ENCODE measurements around the gene FNTB.
"Not testable (repeated sequence)": the region's sequence is repeated elsewhere in the genome, so short reads cannot be mapped to it uniquely, and the experiment has no call there.

The FNTB gene

DNA sequence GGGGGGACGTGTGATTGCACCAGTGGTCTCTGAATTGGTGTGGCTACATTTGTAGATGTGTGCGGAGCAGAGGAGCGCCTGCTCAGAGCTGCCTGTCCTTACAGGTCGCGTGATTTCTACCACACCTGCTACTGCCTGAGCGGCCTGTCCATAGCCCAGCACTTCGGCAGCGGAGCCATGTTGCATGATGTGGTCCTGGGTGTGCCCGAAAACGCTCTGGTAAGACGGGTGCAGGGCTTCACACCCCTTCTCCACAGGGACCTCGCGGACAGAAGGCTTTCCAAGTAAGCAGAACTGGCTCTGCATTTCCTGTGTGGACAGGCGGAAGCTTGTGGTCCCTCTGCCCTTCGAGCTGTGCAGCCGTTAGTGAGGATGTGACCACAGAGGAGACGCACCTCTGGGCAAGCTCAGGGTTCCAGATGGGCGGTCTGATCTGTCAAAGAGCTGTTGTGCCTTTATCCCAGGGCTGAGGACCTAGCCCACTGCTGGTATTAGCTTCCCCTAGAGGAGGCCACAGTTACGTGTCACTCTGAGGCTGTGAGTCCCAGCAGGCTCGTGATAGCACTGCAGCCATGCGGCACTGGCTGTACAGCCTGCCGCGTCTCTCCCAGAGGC is 67.9 kb downstream of the FNTB start:
- DNase-seq = no peak

DNA sequence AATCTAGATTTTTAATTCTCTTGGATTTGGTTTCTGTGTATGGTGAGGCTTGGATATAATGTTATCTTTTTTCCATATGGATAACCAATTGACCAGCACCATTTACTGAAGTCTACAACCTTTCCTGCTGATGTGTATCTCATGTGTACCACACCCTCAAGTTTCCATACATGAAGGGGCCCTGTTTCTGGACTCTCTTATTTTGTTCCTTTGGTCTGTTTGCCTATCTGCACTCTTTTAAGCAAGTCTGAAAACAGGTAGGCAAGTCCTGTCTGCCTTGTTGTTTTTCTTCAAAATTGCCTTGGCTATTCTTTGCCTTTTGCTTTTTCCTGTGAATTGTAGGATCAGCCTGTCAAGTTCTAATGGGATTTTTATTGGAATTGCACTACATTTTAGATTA is 71.0 kb downstream of the FNTB start:
- DNase-seq = no peak

- DNase-seq = no peak
Observed at GRCh38 chr14:65062096-65063075, 75.7 kb downstream of the FNTB start.

DNA sequence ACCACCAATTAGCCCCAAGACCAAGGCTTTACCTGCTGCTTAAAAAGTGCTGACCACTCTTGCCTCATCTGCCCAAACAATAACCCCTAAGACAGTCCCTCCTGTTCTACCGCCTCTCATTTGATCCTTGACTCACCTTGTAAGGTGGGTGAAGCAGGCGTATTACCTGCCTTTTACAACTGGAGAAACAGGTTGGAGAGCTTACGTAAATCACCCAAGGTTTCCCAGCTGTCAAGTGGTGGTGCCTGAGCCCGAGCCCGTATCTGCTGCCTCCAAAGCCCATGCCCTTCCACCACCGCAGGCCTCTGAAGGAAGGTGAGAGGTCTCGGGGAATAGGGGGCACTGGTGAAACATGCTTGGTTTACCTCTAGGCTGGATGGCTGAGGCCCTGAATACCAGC is 79.0 kb downstream of the FNTB start:
- DNase-seq = no peak

DNA sequence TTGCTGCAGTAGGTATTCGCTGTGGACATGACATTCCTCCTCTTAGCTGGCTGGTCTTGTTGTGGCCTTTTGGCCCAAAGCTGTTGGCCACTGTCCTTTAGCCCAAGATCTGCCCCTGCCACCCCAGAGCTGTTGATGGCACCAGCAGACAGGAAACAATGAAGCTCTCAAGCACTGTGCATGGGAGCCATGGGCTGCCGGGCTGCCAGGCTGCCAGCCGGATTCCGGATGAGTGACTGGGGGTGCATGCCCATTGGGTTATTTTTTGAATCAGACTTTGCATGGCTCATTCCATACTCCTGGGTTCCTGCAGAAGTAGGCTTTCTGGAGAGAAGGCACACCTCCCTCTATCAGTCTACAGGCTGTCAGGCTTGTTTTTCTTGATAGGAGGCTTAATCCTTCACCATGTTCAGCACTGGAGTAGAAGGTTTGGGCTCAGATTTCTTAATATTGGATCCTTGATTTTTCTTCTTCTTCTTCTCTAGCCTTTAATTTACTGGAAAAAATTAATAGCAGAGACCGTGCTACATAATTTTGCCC is 83.2 kb downstream of the FNTB start:
- no peak for DNase-seq

DNA sequence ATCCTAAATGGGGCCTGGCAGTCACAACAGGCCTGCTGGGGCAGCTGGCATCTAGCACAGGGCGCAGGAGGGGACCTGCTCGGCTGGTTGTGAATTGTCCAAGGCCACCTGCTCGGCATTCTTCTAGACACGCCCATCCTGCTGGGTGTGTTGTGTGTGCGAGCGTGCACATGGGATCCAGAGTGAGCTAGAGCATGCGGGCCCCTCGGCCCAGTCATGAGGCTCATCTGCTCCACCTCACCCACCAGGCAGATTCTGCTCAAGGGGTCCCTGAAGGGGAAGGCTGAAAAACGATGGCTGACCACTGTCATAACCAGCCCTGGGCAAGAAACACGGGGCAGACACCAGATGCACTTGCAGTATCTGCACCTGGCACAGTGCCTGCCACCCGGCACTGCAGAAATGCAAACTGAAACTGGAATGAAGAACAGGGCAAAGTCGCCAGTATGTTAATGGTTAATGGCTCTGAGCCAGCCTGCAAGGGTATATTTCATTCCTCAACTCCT is 83.8 kb downstream of the FNTB start:
- DNase-seq = peak; percentile 17

GRCh38 chr14:65071544-65071943 is 84.8 kb downstream of the FNTB start:
- DNase-seq = no peak

DNA sequence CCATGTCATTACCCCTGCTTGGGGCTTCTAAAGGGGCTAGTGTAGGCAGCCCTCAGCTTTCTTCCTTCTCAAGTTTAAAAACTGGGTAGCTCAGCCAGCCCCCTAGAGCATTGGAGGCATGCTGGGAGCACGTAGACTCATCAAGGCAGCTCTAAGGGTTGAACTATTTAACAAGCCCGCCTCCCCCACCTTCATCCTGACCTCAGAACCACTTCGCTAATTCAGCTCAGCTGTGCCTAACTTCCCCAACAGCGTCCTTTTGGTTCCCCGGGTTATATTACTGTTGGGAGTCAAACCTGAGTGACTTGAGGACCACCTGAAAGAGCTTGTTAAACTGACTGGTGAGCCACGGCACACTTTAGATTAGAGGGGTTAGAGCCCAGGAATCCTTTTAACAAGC is 85.6 kb downstream of the FNTB start:
- DNase-seq = no peak

GRCh38 chr14:65072937-65073336 is 86.2 kb downstream of the FNTB start:
- no peak for DNase-seq

DNA sequence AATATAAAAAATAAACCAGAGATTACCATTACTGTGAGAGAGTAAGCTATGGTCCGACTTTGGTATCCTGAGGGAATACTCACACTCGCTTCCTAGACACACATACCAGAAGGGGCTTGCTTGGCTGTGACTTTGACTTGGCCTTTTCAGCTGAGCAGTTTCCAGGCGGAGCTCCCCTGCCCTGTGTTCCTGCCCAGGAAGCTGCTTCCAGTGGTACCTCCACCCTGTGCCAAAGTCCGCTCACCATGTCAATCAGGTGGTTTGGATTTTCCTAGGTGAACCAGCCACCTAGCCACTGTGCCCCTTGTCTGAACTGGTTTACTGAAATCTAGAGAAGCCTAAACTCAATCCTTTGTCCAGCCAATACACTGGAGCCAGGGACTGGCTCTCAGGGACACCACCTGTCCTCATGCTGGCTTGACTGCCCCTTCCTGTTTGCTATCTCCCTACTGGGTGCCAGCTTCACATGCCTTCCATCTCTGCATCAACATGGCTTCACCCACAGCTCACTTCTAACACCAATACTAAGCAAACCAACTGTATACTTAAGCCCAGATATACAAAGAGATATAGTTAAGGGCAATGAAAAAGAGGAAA is 87.0 kb downstream of the FNTB start:
- DNase-seq = no peak

GRCh38 chr14:65074449-65075150 is 87.9 kb downstream of the FNTB start:
- DNase-seq = no peak

GRCh38 chr14:65075628-65076325 is 89.1 kb downstream of the FNTB start:
- DNase-seq = no peak

DNA sequence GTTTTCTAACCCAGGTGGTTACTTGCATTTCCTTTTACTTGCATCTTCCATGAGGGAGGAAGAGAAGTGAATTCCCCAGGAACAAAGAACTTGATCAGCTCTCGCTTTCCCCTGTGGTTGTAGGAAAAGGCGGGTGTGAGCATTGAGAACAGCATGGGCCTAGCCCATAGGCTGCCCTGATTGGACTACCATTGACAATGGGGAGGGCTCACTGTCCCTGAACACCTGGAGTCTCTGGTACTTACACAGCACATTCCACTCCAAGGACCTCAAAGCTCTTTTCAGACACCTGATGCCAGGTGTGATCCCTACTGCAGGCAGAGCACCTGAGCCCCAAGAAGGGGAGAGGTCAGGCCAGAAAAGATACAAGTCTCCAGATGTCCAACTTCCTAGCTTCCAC is 90.6 kb downstream of the FNTB start:
- no peak for DNase-seq

DNA sequence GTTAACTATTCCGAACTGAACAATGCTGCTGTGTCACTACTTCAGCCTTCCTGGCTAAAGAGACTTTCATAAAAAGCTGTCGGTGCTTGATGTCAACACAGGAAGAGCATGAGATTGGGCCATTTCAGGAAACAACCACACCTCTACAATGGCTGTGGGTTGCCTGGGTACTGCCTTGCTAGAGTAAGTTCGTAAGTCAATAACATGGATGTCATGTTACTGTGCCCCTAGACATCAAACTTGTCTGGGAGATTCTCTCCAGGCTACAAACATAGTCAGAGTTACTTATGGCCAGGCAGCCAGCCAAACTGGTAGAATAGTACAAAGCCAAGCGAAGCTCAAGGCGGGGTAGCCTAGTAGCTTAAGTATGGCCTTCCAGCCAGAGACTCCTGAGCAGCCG is 92.5 kb downstream of the FNTB start:
- no peak for DNase-seq

DNA sequence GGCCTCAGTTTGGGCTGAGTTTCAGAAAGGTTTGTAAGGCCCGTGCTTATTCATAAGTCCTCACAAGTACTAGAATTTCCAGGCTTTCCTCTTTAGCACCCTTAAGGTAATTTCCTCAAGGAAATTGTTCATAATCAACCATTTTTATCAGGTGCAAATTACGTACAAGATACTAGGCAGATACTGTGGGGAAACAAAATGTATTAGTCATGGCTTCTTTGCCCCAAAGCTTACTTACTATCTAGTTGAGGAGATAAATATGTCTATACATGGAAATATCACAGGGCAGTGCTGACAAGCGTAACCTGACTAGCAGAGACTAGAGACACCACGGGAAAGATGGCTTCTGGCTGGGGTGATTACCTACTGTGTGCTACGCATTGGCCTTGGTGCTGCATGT is 93.1 kb downstream of the FNTB start:
- DNase-seq = no peak

DNA sequence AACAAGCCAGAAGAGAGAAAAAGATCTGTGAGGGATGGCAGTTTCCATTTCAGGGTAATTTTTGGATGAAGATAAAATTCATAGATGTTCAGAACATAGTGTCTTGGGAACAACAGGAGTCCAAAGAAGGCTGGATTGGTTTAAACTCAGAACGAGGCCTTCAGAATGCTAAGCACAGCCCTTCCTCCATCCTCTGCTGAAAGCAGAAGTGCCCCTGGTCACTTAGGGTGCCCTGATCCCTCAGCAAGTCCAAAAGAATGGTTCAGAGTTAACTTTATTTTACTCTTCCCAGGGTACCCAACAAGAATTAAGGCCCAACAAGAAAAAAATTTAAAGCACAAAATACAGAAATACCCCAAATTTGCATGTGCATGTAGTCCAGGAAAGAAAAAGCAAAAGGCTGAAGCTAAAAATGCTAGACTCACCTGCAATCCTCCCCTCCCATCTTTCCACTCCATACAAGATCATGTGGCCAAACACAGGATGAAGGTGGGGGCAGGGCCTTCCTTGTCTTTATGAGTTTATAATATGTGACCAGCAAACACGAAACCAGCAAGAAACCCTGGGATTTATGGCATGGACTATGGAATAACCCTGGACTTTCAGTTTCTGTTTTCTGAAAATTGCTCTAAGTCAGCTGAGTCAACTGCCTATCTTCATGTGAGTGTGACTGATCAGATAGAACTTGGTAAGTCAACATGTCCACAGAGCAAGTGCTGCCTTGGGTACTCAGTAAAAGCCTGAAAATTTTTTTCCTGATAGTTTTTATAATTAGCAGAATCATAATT is 94.5 kb downstream of the FNTB start:
- no peak for DNase-seq

- no peak for DNase-seq
Observed at GRCh38 chr14:65082930-65083329, 96.2 kb downstream of the FNTB start.

DNA sequence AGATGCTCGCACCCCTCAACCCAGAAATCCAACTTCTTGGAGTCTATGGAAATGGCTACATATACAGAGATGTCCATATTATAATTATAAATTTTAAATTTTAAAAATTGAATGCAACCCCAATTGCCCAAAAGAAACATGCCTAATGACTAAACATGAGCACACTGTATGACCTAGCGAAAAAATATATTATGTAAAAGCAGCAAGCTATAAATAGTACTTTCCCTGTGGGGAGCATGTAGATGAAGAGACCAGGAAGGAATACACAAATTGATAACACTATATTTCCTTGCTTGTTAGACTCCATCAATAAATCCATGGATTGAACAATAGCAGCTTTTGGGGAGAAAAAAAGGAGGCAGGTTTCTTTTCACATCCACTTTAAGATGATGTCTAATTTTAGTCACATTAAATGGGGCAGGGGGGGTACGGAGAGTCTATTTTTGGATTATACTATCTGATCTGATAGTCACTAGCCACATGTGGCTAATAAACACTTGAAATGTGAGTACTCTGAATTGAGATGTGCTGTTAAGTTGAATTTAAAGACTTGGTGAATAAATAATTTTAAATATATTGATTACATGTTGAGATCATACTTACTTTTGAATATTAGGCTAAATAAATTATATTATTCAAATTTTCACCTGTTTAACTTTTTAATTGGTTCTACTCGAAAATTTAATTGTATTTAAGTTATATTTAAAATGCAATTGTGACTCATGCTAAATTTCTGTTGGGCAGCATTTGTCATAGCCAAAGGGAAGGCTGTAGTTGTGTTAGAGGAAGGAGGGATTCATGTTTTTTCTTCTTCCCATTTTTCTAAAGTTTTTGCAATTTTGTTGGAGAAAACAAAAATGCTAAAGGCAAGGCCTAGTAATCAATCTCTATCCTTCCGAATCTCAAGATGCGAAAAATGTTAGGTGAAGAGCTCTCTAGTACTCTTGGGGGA is 98.1 kb downstream of the FNTB start:
- DNase-seq = no peak

- DNase-seq = not testable (repeated sequence)
Observed at GRCh38 chr14:65086686-65087085, 100.0 kb downstream of the FNTB start.

DNA sequence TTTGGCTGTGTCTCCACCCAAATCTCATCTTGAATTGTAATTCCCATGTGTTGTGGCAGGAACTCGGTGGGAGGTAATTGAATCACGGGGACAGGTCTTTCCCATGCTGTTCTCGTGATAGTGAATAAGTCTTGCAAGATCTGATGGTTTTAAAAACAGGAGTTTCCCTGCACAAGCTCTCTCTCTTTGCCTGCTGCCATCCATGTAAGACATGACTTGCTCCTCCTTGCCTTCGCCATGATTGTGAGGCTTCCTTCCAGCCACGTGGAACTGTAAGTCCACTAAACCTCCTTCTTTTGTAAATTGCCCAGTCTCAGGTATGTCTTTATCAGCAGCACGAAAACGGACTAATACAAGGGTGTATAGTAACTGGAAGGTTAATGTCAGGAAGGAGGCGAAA is 101.1 kb downstream of the FNTB start:
- DNase-seq = not testable (repeated sequence)

All from NCI-H1092 treated with DMSO at 0.1 percent for 48 hours (cell line).